Measurements from ENCODE around the gene MTMR12.

Gene MTMR12

GRCh38 chr5:32197032-32197431 lies 115.7 kb downstream of the MTMR12 start:
- no peak overlapping the region for H3K27ac ChIP-seq (ENCODE audit: low read depth, low read length)
- TF ChIP-seq CTCF (IDR thresholded peaks at IDR 0.05; ENCODE audit: low read depth, low read length, poor library complexity, severe bottlenecking) (no peak), EZH2phosphoT487 (IDR thresholded peaks at IDR 0.05; ENCODE audit: borderline replicate concordance, low read length) (no peak)
- H3K79me2 ChIP-seq (ENCODE audit: control insufficient read depth, low read length) = no peaks in the 10 kb centered on the region
- H4K20me1 ChIP-seq (ENCODE audit: control insufficient read depth, insufficient read depth, low read depth, low read length) = no peaks in the 10 kb centered on the region
- no peaks in the 10 kb centered on the region for H3K36me3 ChIP-seq (ENCODE audit: control insufficient read depth, low read length)
- H3K9me3 ChIP-seq (ENCODE audit: control insufficient read depth, insufficient read depth, low read length) = no peaks in the 10 kb centered on the region
- H3K4me1 ChIP-seq (ENCODE audit: control insufficient read depth, low read length) = peaks cover 8% of the 10 kb centered on the region
- H3K4me3 ChIP-seq (ENCODE audit: low read length) = no peak overlapping the region
- H3K9me2 ChIP-seq (replicated peaks; ENCODE audit: control insufficient read depth, low read length) = no peaks in the 10 kb centered on the region
- no peaks in the 10 kb centered on the region for H3F3A ChIP-seq (ENCODE audit: control insufficient read depth, insufficient read depth)
- no peak overlapping the region for H3K4me2 ChIP-seq (ENCODE audit: low read length)
- H3K27me3 ChIP-seq (ENCODE audit: control insufficient read depth, low read length) = peaks cover 8% of the 10 kb centered on the region

- H3K4me2 ChIP-seq (ENCODE audit: low read length) = no peak overlapping the region
- TF ChIP-seq CTCF (IDR thresholded peaks at IDR 0.05; ENCODE audit: low read depth, low read length, poor library complexity, severe bottlenecking) = no peak
- no peaks in the 10 kb centered on the region for H3K9me3 ChIP-seq (ENCODE audit: control insufficient read depth, insufficient read depth, low read length)
- H4K20me1 ChIP-seq (ENCODE audit: control insufficient read depth, insufficient read depth, low read depth, low read length) = no peaks in the 10 kb centered on the region
- H3K27me3 ChIP-seq (ENCODE audit: control insufficient read depth, low read length) = peaks cover 4% of the 10 kb centered on the region; the same call in 1 of the 2 replicates
- no peaks in the 10 kb centered on the region for H3K9me2 ChIP-seq (replicated peaks; ENCODE audit: control insufficient read depth, low read length)
- H3K79me2 ChIP-seq (ENCODE audit: control insufficient read depth, low read length) = no peaks in the 10 kb centered on the region
- no peak overlapping the region for H3K27ac ChIP-seq (ENCODE audit: low read depth, low read length)
- H3K4me1 ChIP-seq (ENCODE audit: control insufficient read depth, low read length) = peaks cover 8% of the 10 kb centered on the region
- H3K4me3 ChIP-seq (ENCODE audit: low read length) = no peak overlapping the region
- H3K36me3 ChIP-seq (ENCODE audit: control insufficient read depth, low read length) = no peaks in the 10 kb centered on the region
- H3F3A ChIP-seq (ENCODE audit: control insufficient read depth, insufficient read depth) = no peaks in the 10 kb centered on the region
These were observed 117.5 kb downstream of the MTMR12 start for GRCh38 chr5:32195265-32195664.

GRCh38 chr5:32193591-32193990 lies 119.1 kb downstream of the MTMR12 start:
- H3K9me3 ChIP-seq (ENCODE audit: control insufficient read depth, insufficient read depth, low read length) = no peaks in the 10 kb centered on the region
- no peaks in the 10 kb centered on the region for H3K79me2 ChIP-seq (ENCODE audit: control insufficient read depth, low read length)
- no peak overlapping the region for H3K4me3 ChIP-seq (ENCODE audit: low read length)
- no peaks in the 10 kb centered on the region for H3F3A ChIP-seq (ENCODE audit: control insufficient read depth, insufficient read depth)
- no peaks in the 10 kb centered on the region for H4K20me1 ChIP-seq (ENCODE audit: control insufficient read depth, insufficient read depth, low read depth, low read length)
- H3K27ac ChIP-seq (ENCODE audit: low read depth, low read length) = no peak overlapping the region
- no peaks in the 10 kb centered on the region for H3K36me3 ChIP-seq (ENCODE audit: control insufficient read depth, low read length)
- H3K4me2 ChIP-seq (ENCODE audit: low read length) = peak overlapping the region; percentile 43
- H3K9me2 ChIP-seq (replicated peaks; ENCODE audit: control insufficient read depth, low read length) = no peaks in the 10 kb centered on the region
- TF ChIP-seq CTCF (IDR thresholded peaks at IDR 0.05; ENCODE audit: low read depth, low read length, poor library complexity, severe bottlenecking) (no peak), EZH2phosphoT487 (IDR thresholded peaks at IDR 0.05; ENCODE audit: borderline replicate concordance, low read length) (no peak)
- no peaks in the 10 kb centered on the region for H3K27me3 ChIP-seq (ENCODE audit: control insufficient read depth, low read length)
- peaks cover 8% of the 10 kb centered on the region for H3K4me1 ChIP-seq (ENCODE audit: control insufficient read depth, low read length)

- Histone ChIP-seq H4K20me1 (ENCODE audit: control insufficient read depth, insufficient read depth, low read depth, low read length) (no peaks in the 10 kb centered on the region), H3K9me2 (replicated peaks; ENCODE audit: control insufficient read depth, low read length) (no peaks in the 10 kb centered on the region), H3K4me2 (ENCODE audit: low read length) (no peak overlapping the region), H3F3A (ENCODE audit: control insufficient read depth, insufficient read depth) (no peaks in the 10 kb centered on the region), H3K4me1 (ENCODE audit: control insufficient read depth, low read length) (peaks cover 8% of the 10 kb centered on the region), H3K4me3 (ENCODE audit: low read length) (no peak overlapping the region), H3K27me3 (ENCODE audit: control insufficient read depth, low read length) (no peaks in the 10 kb centered on the region), H3K36me3 (ENCODE audit: control insufficient read depth, low read length) (no peaks in the 10 kb centered on the region), H3K79me2 (ENCODE audit: control insufficient read depth, low read length) (no peaks in the 10 kb centered on the region), H3K27ac (ENCODE audit: low read depth, low read length) (no peak overlapping the region), H3K9me3 (ENCODE audit: control insufficient read depth, insufficient read depth, low read length) (0 out of 2 replicates have a peak, but pooled peaks cover 6% of the 10 kb centered on the region)
- TF ChIP-seq CTCF (IDR thresholded peaks at IDR 0.05; ENCODE audit: low read depth, low read length, poor library complexity, severe bottlenecking) (no peak), EZH2phosphoT487 (IDR thresholded peaks at IDR 0.05; ENCODE audit: borderline replicate concordance, low read length) (no peak)
These were observed 122.6 kb downstream of the MTMR12 start for GRCh38 chr5:32190095-32190494.

Measured in DOHH2 (cell line).